ENCODE data around the gene MYCL. TPM values are rescaled to one million over a fixed set of nuclear protein-coding genes. Genes with fewer than 3 reads are reported as not detected.

MYCL gene
- total and polyA plus RNA-seq, 10 of the 15 experiments (the other 5 are each of a cell fraction or from before 2014, with no cell fraction given) = 0.11 to 1.4 (median 0.40) TPM; not detected in 1

DNA sequence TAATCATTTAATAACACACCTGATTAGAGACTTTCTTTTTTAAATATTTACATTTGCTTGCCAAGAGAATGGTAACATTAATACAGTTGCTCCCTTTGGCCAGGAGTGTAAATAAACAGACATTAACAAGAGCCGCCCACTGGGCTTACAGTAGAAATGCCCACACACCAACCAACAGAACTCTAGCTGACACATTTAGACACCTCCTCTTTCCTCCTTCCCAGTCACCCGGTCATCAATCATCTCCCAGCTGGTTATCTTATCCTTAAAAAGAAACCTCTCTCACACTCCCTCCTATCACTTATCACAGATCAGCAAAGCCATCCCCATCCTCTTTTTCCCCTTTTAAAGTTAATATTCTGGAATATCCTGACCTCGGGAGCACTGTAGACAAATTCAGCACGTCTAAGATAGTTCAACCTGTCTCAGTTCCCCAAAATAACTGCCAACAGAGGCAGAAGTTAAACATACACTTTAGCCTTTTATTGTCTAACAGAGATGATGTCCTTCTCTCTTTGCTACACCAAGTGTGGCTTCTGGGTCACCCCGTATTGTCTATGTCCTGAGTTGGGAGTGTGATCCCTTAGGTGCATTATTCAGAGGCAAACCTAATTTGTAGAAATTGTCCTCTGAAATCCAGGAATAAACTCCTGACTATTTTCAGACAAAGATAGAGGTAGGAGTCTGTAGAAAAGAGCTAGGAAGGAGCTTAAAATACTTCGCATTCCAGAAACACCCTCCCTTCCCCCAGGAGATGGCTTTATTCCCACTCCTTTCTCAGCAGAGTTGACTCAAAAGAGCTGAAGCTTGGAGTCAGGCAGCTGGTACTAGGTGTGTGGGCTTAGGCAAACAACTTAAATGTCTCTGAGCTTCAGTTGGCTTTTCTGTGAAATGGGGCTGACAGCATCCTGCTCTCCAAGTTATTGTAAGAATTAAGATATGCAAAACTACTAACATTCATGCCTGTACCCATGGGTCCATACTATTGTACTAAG, 8.8 kb downstream of the MYCL start (continued):
- TF ChIP-seq, protein P1, sequence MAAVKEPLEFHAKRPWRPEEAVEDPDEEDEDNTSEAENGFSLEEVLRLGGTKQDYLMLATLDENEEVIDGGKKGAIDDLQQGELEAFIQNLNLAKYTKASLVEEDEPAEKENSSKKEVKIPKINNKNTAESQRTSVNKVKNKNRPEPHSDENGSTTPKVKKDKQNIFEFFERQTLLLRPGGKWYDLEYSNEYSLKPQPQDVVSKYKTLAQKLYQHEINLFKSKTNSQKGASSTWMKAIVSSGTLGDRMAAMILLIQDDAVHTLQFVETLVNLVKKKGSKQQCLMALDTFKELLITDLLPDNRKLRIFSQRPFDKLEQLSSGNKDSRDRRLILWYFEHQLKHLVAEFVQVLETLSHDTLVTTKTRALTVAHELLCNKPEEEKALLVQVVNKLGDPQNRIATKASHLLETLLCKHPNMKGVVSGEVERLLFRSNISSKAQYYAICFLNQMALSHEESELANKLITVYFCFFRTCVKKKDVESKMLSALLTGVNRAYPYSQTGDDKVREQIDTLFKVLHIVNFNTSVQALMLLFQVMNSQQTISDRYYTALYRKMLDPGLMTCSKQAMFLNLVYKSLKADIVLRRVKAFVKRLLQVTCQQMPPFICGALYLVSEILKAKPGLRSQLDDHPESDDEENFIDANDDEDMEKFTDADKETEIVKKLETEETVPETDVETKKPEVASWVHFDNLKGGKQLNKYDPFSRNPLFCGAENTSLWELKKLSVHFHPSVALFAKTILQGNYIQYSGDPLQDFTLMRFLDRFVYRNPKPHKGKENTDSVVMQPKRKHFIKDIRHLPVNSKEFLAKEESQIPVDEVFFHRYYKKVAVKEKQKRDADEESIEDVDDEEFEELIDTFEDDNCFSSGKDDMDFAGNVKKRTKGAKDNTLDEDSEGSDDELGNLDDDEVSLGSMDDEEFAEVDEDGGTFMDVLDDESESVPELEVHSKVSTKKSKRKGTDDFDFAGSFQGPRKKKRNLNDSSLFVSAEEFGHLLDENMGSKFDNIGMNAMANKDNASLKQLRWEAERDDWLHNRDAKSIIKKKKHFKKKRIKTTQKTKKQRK (IDR thresholded peaks at IDR 0.05; ENCODE audit: low read depth, low read length) = no peak
- TF ChIP-seq CBFB (IDR thresholded peaks at IDR 0.05; ENCODE audit: low read depth) = no peak

DNA sequence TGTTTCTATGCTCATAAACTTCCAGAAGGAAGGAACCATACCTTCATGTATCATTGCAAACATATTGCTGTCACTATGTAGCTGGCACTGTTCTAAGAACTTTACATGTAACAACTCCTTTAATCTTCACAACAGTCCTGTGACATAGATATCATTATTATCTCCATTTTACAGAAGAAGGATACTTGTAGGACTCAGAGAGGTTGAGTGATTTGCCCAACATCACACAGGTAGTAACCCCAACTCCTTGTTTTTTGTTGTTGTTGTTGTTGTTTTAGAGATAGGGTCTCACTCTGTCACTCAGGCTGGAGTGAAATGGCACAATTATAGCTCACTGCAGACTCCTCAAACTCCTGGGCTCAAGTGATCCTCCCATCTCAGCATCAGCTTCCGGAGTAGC, 10.8 kb downstream of the MYCL start:
- BruUV-seq (replicated peaks) = no TSS peak
- H3K4me1 ChIP-seq (ENCODE audit: control insufficient read depth, insufficient read depth, low read length) = peaks cover 11% of the 10 kb centered on the region
- CTCF ChIA-PET = interaction anchor here (1.2 to 3.4 kb wide), 3 partner anchors 11 to 75 kb away, joined by 3 to 13 read pairs (median 3); partner anchors contain the start of gene MYCL
- H3K27ac ChIP-seq (ENCODE audit: control insufficient read depth, insufficient read depth) = no peak overlapping the region
- H3K79me2 ChIP-seq (ENCODE audit: control insufficient read depth, insufficient read depth, low read length) = no peaks in the 10 kb centered on the region
- no peaks in the 10 kb centered on the region for H3K36me3 ChIP-seq (ENCODE audit: control insufficient read depth in 2 of 2, insufficient read depth in 2 of 2, low read length in 1 of 2)
- H4K20me1 ChIP-seq (ENCODE audit: control insufficient read depth, insufficient read depth) = no peaks in the 10 kb centered on the region
- H3K4me3 ChIP-seq = no peak overlapping the region
- H3K9me3 ChIP-seq (replicated peaks; ENCODE audit: control insufficient read depth, insufficient read depth, low read length) = no peaks in the 10 kb centered on the region
- in situ Hi-C loops (cut with MboI) (no loop called here), intact Hi-C loops (cut with micrococcal nuclease; ENCODE audit: unreplicated experiment) (no loop called here)
- no peak overlapping the region for H3K9ac ChIP-seq (ENCODE audit: control insufficient read depth, insufficient read depth, low read length)
- ATAC-seq (no peak), FAIRE-seq (no peak), DNase-seq (ENCODE audit: low read depth, low spot score) (no peak)
- RAD21 ChIA-PET (ENCODE audit: unreplicated experiment) = interaction anchor here (1.1 kb wide), 1 partner anchor 11 kb away, joined by 3 read pairs; no protein-coding TSS in a partner anchor
- no peak overlapping the region for H3K4me2 ChIP-seq (ENCODE audit: control insufficient read depth, insufficient read depth)
- 0 out of 4 replicates have a peak, but pooled peaks cover 0 to 1% of the 10 kb centered on the region in 2 experiments for H3K27me3 ChIP-seq (replicated peaks in 1 of 2; ENCODE audit: control insufficient read depth in 2 of 2, insufficient read depth in 2 of 2, low read length in 1 of 2)
- no peak overlapping the region for H2AFZ ChIP-seq (ENCODE audit: control insufficient read depth, low read depth, low read length)
- 100% methylated on average over 1 of the region's 1 CpG for WGBS (ENCODE audit: insufficient coverage, insufficient replicate concordance, low lambda C conversion rate, missing lambda C conversion rate)
- POLR2A ChIA-PET = interaction anchor here (0.7 kb wide), 1 partner anchor 69 kb away, joined by 3 read pairs; no protein-coding TSS in a partner anchor
- SMC1A ChIA-PET (ENCODE audit: uncharacterized antibody, unreplicated experiment) = interaction anchor here (1.5 kb wide), 1 partner anchor 9 kb away, joined by 5 read pairs; no protein-coding TSS in a partner anchor
- TF ChIP-seq CREM (IDR thresholded peaks at IDR 0.05; ENCODE audit: low read depth) (no peak), ASH2L (IDR thresholded peaks at IDR 0.05; ENCODE audit: borderline replicate concordance, low read depth) (no peak), SUPT20H (IDR thresholded peaks at IDR 0.05; ENCODE audit: borderline replicate concordance, control insufficient read depth, low read depth, low read length) (no peak), ZNF274 (IDR thresholded peaks at IDR 0.05; ENCODE audit: insufficient read depth, insufficient read length) (no peak), NBN (IDR thresholded peaks at IDR 0.05) (no peak), JUNB (IDR thresholded peaks at IDR 0.05) (no peak)
- TF ChIP-seq, protein P2, sequence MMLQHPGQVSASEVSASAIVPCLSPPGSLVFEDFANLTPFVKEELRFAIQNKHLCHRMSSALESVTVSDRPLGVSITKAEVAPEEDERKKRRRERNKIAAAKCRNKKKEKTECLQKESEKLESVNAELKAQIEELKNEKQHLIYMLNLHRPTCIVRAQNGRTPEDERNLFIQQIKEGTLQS (IDR thresholded peaks at IDR 0.05; ENCODE audit: borderline replicate concordance, extremely low read depth, low read depth, low read length) = no peak
- TF ChIP-seq, protein P3, sequence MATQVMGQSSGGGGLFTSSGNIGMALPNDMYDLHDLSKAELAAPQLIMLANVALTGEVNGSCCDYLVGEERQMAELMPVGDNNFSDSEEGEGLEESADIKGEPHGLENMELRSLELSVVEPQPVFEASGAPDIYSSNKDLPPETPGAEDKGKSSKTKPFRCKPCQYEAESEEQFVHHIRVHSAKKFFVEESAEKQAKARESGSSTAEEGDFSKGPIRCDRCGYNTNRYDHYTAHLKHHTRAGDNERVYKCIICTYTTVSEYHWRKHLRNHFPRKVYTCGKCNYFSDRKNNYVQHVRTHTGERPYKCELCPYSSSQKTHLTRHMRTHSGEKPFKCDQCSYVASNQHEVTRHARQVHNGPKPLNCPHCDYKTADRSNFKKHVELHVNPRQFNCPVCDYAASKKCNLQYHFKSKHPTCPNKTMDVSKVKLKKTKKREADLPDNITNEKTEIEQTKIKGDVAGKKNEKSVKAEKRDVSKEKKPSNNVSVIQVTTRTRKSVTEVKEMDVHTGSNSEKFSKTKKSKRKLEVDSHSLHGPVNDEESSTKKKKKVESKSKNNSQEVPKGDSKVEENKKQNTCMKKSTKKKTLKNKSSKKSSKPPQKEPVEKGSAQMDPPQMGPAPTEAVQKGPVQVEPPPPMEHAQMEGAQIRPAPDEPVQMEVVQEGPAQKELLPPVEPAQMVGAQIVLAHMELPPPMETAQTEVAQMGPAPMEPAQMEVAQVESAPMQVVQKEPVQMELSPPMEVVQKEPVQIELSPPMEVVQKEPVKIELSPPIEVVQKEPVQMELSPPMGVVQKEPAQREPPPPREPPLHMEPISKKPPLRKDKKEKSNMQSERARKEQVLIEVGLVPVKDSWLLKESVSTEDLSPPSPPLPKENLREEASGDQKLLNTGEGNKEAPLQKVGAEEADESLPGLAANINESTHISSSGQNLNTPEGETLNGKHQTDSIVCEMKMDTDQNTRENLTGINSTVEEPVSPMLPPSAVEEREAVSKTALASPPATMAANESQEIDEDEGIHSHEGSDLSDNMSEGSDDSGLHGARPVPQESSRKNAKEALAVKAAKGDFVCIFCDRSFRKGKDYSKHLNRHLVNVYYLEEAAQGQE (IDR thresholded peaks at IDR 0.05; ENCODE audit: low read depth, low read length) = no peak
- TF ChIP-seq, protein P4, sequence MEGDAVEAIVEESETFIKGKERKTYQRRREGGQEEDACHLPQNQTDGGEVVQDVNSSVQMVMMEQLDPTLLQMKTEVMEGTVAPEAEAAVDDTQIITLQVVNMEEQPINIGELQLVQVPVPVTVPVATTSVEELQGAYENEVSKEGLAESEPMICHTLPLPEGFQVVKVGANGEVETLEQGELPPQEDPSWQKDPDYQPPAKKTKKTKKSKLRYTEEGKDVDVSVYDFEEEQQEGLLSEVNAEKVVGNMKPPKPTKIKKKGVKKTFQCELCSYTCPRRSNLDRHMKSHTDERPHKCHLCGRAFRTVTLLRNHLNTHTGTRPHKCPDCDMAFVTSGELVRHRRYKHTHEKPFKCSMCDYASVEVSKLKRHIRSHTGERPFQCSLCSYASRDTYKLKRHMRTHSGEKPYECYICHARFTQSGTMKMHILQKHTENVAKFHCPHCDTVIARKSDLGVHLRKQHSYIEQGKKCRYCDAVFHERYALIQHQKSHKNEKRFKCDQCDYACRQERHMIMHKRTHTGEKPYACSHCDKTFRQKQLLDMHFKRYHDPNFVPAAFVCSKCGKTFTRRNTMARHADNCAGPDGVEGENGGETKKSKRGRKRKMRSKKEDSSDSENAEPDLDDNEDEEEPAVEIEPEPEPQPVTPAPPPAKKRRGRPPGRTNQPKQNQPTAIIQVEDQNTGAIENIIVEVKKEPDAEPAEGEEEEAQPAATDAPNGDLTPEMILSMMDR (IDR thresholded peaks at IDR 0.05 in 2 of 3, conservative IDR thresholded peaks at IDR 0.05 in 1 of 3; ENCODE audit: control insufficient read depth in 2 of 3, extremely low read depth in 1 of 3, insufficient read depth in 1 of 3, low read depth in 3 of 3, low read length in 3 of 3) = no peak

All from GM12878 (cell line).